Heart left ventricle (tissue), 16 donors: ENCODE measurements around the gene COX10. TPM values are rescaled to one million over a fixed set of nuclear protein-coding genes. Genes with fewer than 3 reads are reported as not detected.

Experiments
- ATAC-seq, 4 donors: fragments of 200-7000 bp; cut with Tn5 transposase; one replicate each; pipeline ENCODE4 v1.9.1; 2020 to 2022; ENCODE audit warnings: moderate library complexity in 4 of 4, mild to moderate bottlenecking in 3 of 4, moderate number of reproducible peaks in 1 of 4
- DNase-seq, 5 donors: peaks; one replicate each; pipeline ENCODE4 v3.0.0-alpha.2; 2020
- H3K27ac ChIP-seq, 12 donors: fragments of 200-600 bp; sonication (generic) in 4 of 12; one replicate each; pipeline versions ENCODE4 v1.5.0 to v1.8.0; 2016 to 2022; ENCODE audit warnings: mild to moderate bottlenecking in 2 of 12
- H3K27me3 ChIP-seq, 9 donors: fragments of 200-600 bp; sonication (generic) in 2 of 9; one replicate each; pipeline versions ENCODE4 v1.5.1 to v1.8.0; 2016 to 2022; ENCODE audit warnings: mild to moderate bottlenecking in 3 of 9
- H3K36me3 ChIP-seq, 9 donors: fragments of 200-600 bp; sonication (generic) in 2 of 9; one replicate each; pipeline versions ENCODE4 v1.5.0 to v1.8.0; 2018 to 2022; ENCODE audit warnings: mild to moderate bottlenecking in 2 of 9
- H3K4me1 ChIP-seq, 12 donors: fragments of 200-600 bp; sonication (generic) in 4 of 12; one replicate each; pipeline versions ENCODE4 v1.5.0 to v1.8.0; 2016 to 2022; ENCODE audit warnings: mild to moderate bottlenecking in 3 of 12
- H3K4me3 ChIP-seq, 12 donors: fragments of 200-600 bp; sonication (generic) in 4 of 12; one replicate each; pipeline versions ENCODE4 v1.5.0 to v1.8.0; 2017 to 2022; ENCODE audit warnings: mild to moderate bottlenecking in 9 of 12, moderate library complexity in 4 of 12
- H3K9me3 ChIP-seq, 12 donors: fragments of 200-600 bp; sonication (generic) in 4 of 12; one replicate each; pipeline versions ENCODE4 v1.5.0 to v1.8.0; 2016 to 2022; ENCODE audit warnings: mild to moderate bottlenecking in 1 of 12
- POLR2A ChIP-seq, 2 donors: fragments of 450-650 bp; IDR thresholded peaks; one replicate each; pipeline ENCODE4 v1.6.1; 2017; ENCODE audit warnings: antibody characterized with exemption in 2 of 2, mild to moderate bottlenecking in 2 of 2, moderate library complexity in 2 of 2
- WGBS, 4 donors: extraction: QIAGEN DNeasy Blood & Tissue Kit in 2 of 4; methylation state at CpG; one replicate each; pipeline versions ENCODE4 v1.1.5 to v1.1.7; 2013 to 2018; 5-methylcytosine and 5-hydroxymethylcytosine counted together
- intact Hi-C, 10 donors: fragments of 100-400 bp; cut with DNase I; formaldehyde crosslinking; loops; one replicate each; pipeline versions ENCODE4 v1.11.1 to v1.14.2; 2022
- polyA plus RNA-seq, 2 donors: library from polyadenylated mRNA; stranded (reverse); fragments of 200-250 nt; gene quantifications; one replicate each; pipeline ENCODE4 v1.2.3, GENCODE V29; 2013
- total RNA-seq, 9 donors: library from RNA; depleted of rRNA in 2 of 9; stranded (reverse); fragments of >200 nt in 2 of 9; fragmentation: NEBNext Ultra II Directional in 3 of 9; extraction: Animal tissue kit (Norgen Biotek cat#: 25700) in 3 of 9; gene quantifications; one replicate each; pipeline versions ENCODE4 v1.1.0 to v1.2.4, GENCODE V29; 2016 to 2023
- TF ChIP-seq, protein P1 (sequence below), 12 donors: fragments of 200-600 bp; sonication (generic) in 4 of 12; IDR thresholded peaks; one replicate each; pipeline versions ENCODE4 v1.5.0 to v1.8.0; 2018 to 2022; ENCODE audit warnings: antibody characterized with exemption in 12 of 12, mild to moderate bottlenecking in 5 of 12
- donor health status: ischemic (EF 13 %, LVEDD 7.1; RV severe dilation, severe dysfunction).
- donor health status: healthy with polysubstance abuse.
- donor health status: DM: no; HTN: yes; CAD: no.
- donor health status: DM: no; HTN: no; CAD: no.
- donor health status: ischemic (EF 25% LVEDD 6.9; RV normal size, moderate dysfunction).
- donor health status: ischemic (EF 25% LVEDD 5.7; RV mildly dilated, moderate dysfunction).
- donor health status: healthy.
- donor health status: DM: yes; HTN: yes; CAD: no.
- donor health status: ischemic (EF 35%, LVEDD 5.7; RV mildly dilated, moderate dysfunction).
- donor health status: nonischemic (EF 11% LVEDD 7.7; RV severe dilation, severe dysfunction).
- donor health status: DM: yes; HTN: yes; CAD: no.
- donor health status: PGD.
- donor health status: ischemic (EF 29% LVEDD 5.4; RV normal size, mild dysfunction).
- donor health status: nonischemic (EF 23%, LVEDD 6.1; RV moderate dilation, normal function).

COX10 gene
- total and polyA plus RNA-seq, 11 donors = 17.8 to 96.0 (median 48.6) TPM

- Histone ChIP-seq H3K4me3 (no peak overlapping the region), H3K4me1 (peaks cover 0 to 44% (median 5%) of the 10 kb centered on the region in 12 donors), H3K27me3 (no peaks in the 10 kb centered on the region), H3K9me3 (no peaks in the 10 kb centered on the region), H3K27ac (peak overlapping the region in 3 of 12 donors; percentile 45 to 55 (median 53)), H3K36me3 (peaks cover 0 to 79% (median 59%) of the 10 kb centered on the region in 9 donors)
- DNase-seq = peak in 1 of 5 donors; percentile 21
- ATAC-seq = peak; percentile 64 to 88 (median 75)
- TF ChIP-seq POLR2A (IDR thresholded peaks at IDR 0.05) = no peak
- TF ChIP-seq, protein P1, sequence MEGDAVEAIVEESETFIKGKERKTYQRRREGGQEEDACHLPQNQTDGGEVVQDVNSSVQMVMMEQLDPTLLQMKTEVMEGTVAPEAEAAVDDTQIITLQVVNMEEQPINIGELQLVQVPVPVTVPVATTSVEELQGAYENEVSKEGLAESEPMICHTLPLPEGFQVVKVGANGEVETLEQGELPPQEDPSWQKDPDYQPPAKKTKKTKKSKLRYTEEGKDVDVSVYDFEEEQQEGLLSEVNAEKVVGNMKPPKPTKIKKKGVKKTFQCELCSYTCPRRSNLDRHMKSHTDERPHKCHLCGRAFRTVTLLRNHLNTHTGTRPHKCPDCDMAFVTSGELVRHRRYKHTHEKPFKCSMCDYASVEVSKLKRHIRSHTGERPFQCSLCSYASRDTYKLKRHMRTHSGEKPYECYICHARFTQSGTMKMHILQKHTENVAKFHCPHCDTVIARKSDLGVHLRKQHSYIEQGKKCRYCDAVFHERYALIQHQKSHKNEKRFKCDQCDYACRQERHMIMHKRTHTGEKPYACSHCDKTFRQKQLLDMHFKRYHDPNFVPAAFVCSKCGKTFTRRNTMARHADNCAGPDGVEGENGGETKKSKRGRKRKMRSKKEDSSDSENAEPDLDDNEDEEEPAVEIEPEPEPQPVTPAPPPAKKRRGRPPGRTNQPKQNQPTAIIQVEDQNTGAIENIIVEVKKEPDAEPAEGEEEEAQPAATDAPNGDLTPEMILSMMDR (IDR thresholded peaks at IDR 0.05) = no peak
- intact Hi-C loops = loop anchor here in 4 of 10 donors (10.0 kb wide), 3 partner anchors 127 to 483 kb away; no protein-coding TSS in a partner anchor
- 36 to 63% (median 50%) methylated on average over 3 of the region's 3 CpGs for WGBS, 4 donors
Observed at GRCh38 chr17:14078027-14078426, 8.7 kb downstream of the COX10 start.

GRCh38 chr17:14080847-14081251 is 11.5 kb downstream of the COX10 start:
- H3K4me3 ChIP-seq = no peak overlapping the region
- DNase-seq (no peak), ATAC-seq (no peak)
- TF ChIP-seq POLR2A (IDR thresholded peaks at IDR 0.05) = no peak
- TF ChIP-seq, protein P1 (IDR thresholded peaks at IDR 0.05) = no peak
- H3K36me3 ChIP-seq = peaks cover 0 to 54% (median 40%) of the 10 kb centered on the region in 9 donors
- H3K27ac ChIP-seq = no peak overlapping the region
- H3K9me3 ChIP-seq = no peaks in the 10 kb centered on the region
- no peaks in the 10 kb centered on the region for H3K27me3 ChIP-seq
- peaks cover 0 to 43% (median 8%) of the 10 kb centered on the region in 12 donors for H3K4me1 ChIP-seq
- intact Hi-C loops = loop anchor here in 1 of 10 donors (10.0 kb wide), 1 partner anchor 124 kb away; no protein-coding TSS in a partner anchor
- 82 to 91% (median 88%) methylated on average over 4 of the region's 4 CpGs for WGBS, 4 donors

DNA sequence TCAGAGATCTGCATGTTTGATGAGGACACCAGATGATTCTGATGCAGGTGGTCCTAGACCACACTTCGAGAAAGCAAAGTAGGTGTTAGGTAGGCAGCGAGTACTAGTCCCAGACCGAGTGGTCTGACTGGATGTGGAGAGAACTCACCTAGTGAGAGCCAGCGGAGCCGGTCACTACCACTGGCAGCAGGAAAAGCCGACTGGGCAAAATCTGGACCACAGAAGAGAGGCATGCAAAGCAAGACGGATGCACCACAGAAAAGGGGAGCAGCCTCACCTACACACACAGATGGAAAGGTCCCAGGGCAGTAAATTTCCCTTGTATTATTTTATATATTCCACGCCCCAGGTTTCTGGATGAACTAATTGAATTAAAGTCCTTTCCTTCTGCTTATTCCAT is 13.5 kb downstream of the COX10 start:
- intact Hi-C loops = loop anchor here in 1 of 10 donors (10.0 kb wide), 1 partner anchor 122 kb away; no protein-coding TSS in a partner anchor
- H3K36me3 ChIP-seq = peaks cover 0 to 36% (median 21%) of the 10 kb centered on the region in 9 donors
- no peak overlapping the region for H3K27ac ChIP-seq
- H3K27me3 ChIP-seq = no peaks in the 10 kb centered on the region
- peaks cover 0 to 32% (median 8%) of the 10 kb centered on the region in 12 donors for H3K4me1 ChIP-seq
- H3K9me3 ChIP-seq = no peaks in the 10 kb centered on the region
- DNase-seq (no peak), ATAC-seq (peak in 1 of 4 donors; percentile 22)
- TF ChIP-seq, protein P1 (IDR thresholded peaks at IDR 0.05) = no peak
- no peak for TF ChIP-seq POLR2A (IDR thresholded peaks at IDR 0.05)
- H3K4me3 ChIP-seq = no peak overlapping the region
- 93 to 94% (median 93%) methylated on average over 8 of the region's 8 CpGs for WGBS, 4 donors

DNA sequence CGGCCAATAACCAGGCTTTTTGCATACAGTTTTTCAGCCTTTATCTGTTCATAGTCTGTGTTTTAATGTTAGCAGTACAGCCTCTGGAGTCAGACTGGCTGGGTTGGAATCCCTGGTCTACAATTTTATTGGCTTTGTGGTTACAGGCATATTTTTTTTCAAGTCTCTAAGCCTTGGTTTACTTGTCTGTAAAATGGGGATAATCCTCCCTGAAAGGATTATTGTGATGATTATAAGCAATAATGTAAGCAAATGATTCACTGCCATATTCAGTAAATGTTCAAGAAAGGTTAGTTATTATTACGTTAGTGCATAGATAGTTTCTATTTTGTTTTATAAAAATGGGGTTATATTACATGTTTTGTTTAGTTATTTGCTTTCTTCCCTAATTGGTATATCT is 15.7 kb downstream of the COX10 start:
- H3K27ac ChIP-seq = no peak overlapping the region
- intact Hi-C loops = loop anchor here in 1 of 10 donors (10.0 kb wide), 1 partner anchor 120 kb away; no protein-coding TSS in a partner anchor
- peaks cover 0 to 15% (median 3%) of the 10 kb centered on the region in 9 donors for H3K36me3 ChIP-seq
- no peaks in the 10 kb centered on the region for H3K27me3 ChIP-seq
- WGBS, 4 donors = 91 to 99% (median 95%) methylated on average over 2 of the region's 2 CpGs
- ATAC-seq (no peak), DNase-seq (no peak)
- H3K4me1 ChIP-seq = peaks cover 0 to 31% (median 8%) of the 10 kb centered on the region in 12 donors
- H3K4me3 ChIP-seq = no peak overlapping the region
- no peaks in the 10 kb centered on the region for H3K9me3 ChIP-seq
- no peak for TF ChIP-seq POLR2A (IDR thresholded peaks at IDR 0.05)
- TF ChIP-seq, protein P1 (IDR thresholded peaks at IDR 0.05) = no peak
